GM21526 (cell line): Measurements from ENCODE around the gene RALGAPB.
"Not testable (repeated sequence)": the region's sequence is repeated elsewhere in the genome, so short reads cannot be mapped to it uniquely, and the experiment has no call there.

Experiments used
- ATAC-seq: cut with Tn5 transposase; IDR thresholded peaks from one replicate; pipeline ENCODE4 v1.9.1; 2021; ENCODE audit warnings: moderate library complexity; ENCODE audit not compliant: unreplicated experiment, low FRiP score

The RALGAPB gene

GRCh38 chr20:38479596-38479995 is 7.0 kb downstream of the RALGAPB start:
- ATAC-seq, result no peak

- no peak for ATAC-seq
Observed at GRCh38 chr20:38485041-38485440, 12.4 kb downstream of the RALGAPB start.

DNA sequence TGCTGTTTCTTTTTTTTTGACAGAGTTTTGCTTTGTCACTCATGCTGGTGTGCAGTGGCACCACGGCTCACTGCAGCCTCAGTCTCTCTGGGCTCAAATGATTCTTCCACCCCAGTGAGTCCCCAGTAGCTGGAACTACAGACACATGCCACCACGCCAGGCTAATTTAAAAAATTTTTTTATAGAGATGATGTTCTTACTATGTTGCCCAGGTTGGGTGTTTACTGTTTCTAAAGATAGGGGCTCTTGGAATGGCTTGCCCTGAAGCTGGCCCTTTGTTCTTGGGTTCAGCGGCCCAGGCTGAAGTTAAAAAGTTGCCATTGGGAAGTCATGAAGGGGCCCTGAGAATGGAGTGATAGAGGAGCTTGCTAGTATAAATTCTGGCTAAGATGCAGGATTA is 16.5 kb downstream of the RALGAPB start:
- no peak for ATAC-seq

DNA sequence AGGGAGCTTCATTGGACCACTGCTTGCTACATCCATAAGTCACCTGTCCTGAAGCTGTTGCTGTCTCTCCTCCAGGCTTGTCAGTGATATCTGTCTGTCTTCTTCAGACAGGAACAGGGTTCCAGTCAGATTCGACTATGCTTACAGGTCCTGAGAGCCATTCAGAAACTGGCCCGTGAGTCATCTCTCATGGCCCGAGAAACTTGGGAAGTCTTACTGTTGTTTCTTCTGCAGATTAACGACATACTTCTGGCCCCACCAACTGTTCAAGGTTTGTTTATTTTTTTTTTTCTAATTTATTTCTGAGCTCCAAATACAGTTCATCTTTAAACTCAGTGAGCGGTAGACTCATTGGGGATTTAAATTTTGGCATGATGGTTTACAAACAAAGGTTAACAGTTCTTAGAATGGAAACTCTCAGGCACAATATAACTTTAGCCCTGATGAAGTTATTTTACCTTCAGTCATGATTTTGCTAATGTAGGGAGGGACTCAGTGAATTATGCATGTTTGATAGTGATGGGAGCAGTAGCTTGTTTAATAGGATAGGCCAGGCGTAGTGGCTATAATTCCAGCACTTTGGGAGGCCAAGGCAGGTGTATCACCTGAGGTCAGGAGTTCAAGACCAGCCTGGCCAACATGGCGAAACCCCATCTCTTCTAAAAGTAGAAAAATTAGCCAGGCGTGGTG is 24.7 kb downstream of the RALGAPB start:
- no peak for ATAC-seq

DNA sequence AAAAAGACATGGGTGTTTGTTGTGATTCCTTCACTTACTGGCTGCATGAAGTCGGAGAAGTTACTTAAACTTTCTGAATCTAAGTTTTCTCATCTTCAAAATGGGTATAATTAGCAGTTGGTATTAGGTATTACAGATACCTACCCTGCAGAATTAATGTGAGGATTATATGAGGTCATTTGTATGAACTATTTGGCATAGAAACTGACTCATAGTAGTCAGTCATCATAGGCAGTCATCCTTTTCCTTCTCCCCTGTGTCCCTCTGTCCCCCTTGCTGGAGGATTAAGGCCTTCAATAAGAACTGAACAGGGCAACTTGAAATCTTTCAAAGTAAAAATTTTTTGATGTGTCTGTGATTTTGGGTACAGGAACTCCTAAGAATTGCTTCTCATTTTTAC is 26.3 kb downstream of the RALGAPB start:
- ATAC-seq, result no peak

DNA sequence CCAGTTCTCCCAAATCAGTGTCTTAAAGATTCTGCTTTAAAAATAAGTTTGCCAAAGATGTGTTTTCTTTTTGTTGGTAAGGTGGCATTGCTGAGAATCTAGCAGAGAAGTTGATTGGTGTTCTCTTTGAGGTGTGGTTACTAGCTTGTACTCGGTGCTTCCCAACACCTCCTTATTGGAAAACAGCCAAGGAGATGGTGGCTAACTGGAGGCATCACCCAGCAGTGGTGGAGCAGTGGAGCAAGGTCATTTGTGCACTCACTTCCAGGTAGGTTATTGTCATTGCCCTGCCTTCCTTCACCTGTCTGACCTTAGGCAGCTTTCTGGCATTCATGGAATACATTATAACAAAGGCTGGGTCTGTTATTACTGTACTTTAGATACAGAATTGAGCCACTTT is 26.7 kb downstream of the RALGAPB start:
- ATAC-seq, result no peak

DNA sequence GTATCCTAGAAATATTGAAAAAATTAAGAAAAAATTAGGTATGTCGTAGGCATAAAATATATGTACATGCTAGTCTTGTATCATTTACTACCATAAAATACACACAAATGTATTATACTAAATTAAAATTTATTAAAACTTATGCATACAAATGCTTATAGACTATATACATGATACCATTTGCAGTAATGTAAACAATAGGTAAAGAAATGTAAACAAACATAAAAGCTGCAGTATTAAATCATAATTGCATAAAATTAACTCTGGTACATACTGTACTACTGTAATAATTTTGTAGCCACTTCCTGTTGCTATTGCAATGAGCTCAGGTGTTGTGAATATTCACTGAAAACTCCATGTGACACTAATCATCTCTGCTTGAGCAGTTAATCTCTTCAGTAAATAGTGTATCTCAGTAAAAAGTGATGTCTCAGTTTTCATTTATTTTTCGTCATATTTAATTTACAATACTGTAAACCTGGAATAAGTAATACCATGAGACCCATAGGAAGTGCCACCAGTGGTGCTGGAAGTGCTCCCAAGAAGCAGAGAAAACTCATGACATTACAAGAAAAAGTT is 29.3 kb downstream of the RALGAPB start:
- no peak for ATAC-seq

GRCh38 chr20:38504368-38505090 is 31.9 kb downstream of the RALGAPB start:
- ATAC-seq, result no peak

- no peak for ATAC-seq
Observed at GRCh38 chr20:38505091-38505455, 32.4 kb downstream of the RALGAPB start.

DNA sequence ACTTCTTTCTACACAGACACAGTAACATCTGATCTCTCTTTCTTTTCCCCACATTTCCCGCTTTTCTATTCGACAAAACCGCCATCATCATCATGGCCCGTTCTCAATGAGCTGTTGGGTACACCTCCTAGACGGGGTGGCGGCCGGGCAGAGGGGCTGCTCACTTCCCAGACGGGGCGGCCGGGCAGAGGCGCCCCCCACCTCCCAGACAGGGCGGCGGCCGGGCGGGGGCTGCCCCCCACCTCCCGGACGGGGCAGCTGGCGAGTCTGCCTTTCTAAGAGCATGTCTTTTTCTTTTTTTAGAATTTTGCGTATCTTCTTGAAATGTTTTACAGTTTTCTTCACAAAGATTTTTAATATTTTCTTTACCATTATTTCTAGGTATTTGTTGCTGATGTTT is 39.1 kb downstream of the RALGAPB start:
- ATAC-seq, result not testable (repeated sequence)

DNA sequence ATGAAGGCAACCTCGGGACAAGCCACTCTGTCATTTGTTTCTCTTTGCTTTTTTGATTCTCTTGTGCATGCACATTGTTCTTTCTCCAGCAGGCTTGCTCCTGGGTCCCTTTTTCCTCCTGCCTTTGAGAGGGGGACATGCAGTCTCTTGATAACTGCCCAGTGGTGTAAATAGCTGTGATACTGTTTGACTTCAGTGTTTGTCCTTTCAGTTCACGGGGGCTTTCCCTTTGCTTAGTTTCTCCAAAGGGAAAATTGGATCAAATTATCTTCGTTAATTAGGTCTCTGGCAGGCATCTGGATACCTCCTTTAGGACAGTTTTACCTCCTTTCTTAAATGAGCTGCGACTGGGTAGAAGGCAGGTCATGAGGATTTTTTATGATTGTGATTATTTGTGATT is 41.5 kb downstream of the RALGAPB start:
- ATAC-seq, result no peak

DNA sequence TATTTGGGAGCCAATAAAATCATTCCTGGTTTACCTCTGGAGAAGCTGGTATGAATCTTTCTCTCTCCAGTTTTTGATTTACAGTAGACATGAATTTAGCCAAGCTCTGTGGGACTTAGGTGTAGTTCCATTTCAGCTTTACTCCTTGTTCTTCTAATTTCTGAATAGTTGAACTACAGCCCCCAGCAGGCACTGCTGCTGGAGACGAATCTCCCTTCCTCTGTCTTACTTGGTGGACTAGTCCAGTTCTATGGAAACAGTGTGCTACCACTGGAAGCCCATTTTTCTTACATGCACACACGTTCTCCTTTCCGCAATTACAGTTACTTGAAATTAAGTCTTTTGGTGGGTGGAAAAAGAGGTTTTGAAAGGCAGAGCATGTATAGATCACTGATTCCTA is 42.3 kb downstream of the RALGAPB start:
- ATAC-seq, result no peak

DNA sequence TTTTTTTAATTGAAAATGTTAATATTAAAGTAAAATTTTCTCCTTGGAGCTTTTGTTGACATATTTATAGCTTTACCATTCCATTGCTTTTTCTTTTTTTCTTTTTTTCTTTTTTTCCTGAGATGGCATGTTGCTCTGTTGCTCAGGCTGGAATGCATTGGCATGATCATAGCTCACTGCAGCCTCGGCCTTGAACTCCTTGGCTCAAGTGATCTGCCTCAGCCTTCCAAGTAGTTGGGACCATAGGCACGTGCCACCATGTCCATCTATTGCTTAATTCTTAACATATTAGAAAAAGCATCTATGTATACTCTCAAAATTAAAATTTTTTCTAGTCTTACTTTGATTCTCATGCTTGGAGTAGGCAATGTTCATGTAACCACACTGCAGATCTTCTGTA is 43.0 kb downstream of the RALGAPB start:
- no peak for ATAC-seq

- no peak for ATAC-seq
Observed at GRCh38 chr20:38519426-38519825, 46.8 kb downstream of the RALGAPB start.

- ATAC-seq, result no peak
Observed at GRCh38 chr20:38520261-38520660, 47.6 kb downstream of the RALGAPB start.

DNA sequence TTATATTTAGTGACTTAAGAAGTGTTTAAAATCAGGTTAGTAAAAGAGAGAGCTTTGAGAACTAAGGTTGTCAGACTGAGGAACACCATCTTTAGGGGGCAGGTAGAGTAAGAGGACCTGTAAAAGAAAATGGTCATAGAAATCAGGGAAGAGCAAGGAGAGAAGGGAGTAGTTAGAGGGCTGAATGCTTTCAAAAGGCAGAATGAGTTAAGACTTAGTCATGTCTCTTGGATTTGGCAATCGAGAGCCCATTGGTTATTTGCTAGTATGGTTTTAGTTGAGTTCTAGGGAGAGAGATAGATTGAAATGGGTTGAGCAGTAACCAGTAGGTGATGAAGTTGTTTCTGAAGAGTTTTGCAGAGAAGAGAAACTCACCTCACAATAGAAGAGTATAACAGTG is 51.1 kb downstream of the RALGAPB start:
- no peak for ATAC-seq

- no peak for ATAC-seq
Observed at GRCh38 chr20:38528167-38528566, 55.5 kb downstream of the RALGAPB start.

DNA sequence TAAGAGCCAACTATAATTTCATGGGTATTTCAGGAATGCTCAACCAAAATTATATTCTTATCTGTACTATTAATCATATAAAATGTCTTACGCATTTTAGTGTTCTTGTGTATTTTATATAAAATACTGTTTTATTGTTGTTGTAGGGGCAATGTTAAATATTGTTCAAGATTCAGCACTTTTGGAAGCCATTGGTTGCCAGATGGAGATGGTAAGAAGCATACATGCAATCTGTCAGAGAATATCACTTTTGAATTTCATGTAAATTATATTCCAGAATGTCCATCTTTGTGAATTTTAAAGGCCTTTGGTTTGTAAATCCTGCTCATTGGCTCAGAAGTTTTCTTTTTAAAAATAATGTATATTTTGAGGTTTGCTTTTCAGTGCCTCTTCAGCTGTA is 58.4 kb downstream of the RALGAPB start:
- no peak for ATAC-seq

- no peak for ATAC-seq
Observed at GRCh38 chr20:38534756-38535155, 62.1 kb downstream of the RALGAPB start.

DNA sequence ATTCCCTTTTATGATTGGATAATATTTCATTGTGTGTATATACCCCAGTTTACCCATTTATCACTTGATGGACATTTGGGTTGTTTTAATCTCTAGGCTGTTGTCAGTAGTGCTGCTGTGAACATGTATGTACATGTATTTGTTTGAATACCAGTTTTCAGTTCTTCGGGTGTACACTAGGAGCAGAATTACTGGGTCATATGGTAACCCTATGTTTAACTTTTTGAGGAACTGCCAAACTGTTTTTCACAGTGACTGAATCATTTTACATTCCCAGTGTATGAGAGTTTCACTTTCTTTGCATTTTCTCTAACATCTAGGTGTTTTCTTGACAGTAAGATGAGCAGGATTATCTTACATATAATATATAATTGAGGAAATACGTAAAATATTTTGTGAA is 63.7 kb downstream of the RALGAPB start:
- ATAC-seq, result no peak

GRCh38 chr20:38537176-38537575 is 64.5 kb downstream of the RALGAPB start:
- no peak for ATAC-seq

- ATAC-seq, result no peak
Observed at GRCh38 chr20:38538789-38539188, 66.1 kb downstream of the RALGAPB start.
